HL-60/S4 treated with phorbol 12-myristate 13-acetate at 8.2 ng/mL for 4 days and 3 days (cell line): Measurements from ENCODE around the gene FSTL5.

Experiments used
- in situ Hi-C: fragments of 300-500 bp; cut with MboI; formaldehyde crosslinking; loops from 2 replicates; pipeline ENCODE4 v1.15.0; 2022; ENCODE audit warnings: low sequenced_read_pairs

The FSTL5 gene

GRCh38 chr4:161359491-161359890 is 804.3 kb downstream of the FSTL5 start:
- in situ Hi-C loops, result no loop called here

- in situ Hi-C loops, result no loop called here
Measured at GRCh38 chr4:161356351-161356750, 807.4 kb downstream of the FSTL5 start.

GRCh38 chr4:161350946-161351345 is 812.9 kb downstream of the FSTL5 start:
- in situ Hi-C loops, result no loop called here

GRCh38 chr4:161345741-161346140 is 818.1 kb downstream of the FSTL5 start:
- in situ Hi-C loops, result no loop called here

- in situ Hi-C loops, result no loop called here
Measured at GRCh38 chr4:161343569-161343950, 820.2 kb downstream of the FSTL5 start.

GRCh38 chr4:161342881-161343568 is 820.8 kb downstream of the FSTL5 start:
- in situ Hi-C loops, result no loop called here

- in situ Hi-C loops, result no loop called here
Measured at GRCh38 chr4:161336621-161337020, 827.2 kb downstream of the FSTL5 start.

GRCh38 chr4:161336016-161336530 is 827.7 kb downstream of the FSTL5 start:
- in situ Hi-C loops, result no loop called here
